ENCODE data around the gene BANP.
"Not testable (repeated sequence)": the region's sequence is repeated elsewhere in the genome, so short reads cannot be mapped to it uniquely, and the experiment has no call there.

The BANP gene

GRCh38 chr16:87966685-87967185 is 15.5 kb downstream of the BANP start:
- DNase-seq, result no peak

GRCh38 chr16:87968541-87968940 is 17.3 kb downstream of the BANP start:
- DNase-seq, result no peak

GRCh38 chr16:87970186-87970585 is 19.0 kb downstream of the BANP start:
- no peak for DNase-seq

- DNase-seq, result no peak
Observed at GRCh38 chr16:87971933-87972332, 20.7 kb downstream of the BANP start.

- no peak for DNase-seq
Observed at GRCh38 chr16:87973717-87974116, 22.5 kb downstream of the BANP start.

- no peak for DNase-seq
Observed at GRCh38 chr16:87974178-87974577, 22.9 kb downstream of the BANP start.

GRCh38 chr16:87976665-87977064 is 25.4 kb downstream of the BANP start:
- peak; percentile 39 for DNase-seq

- no peak for DNase-seq
Observed at GRCh38 chr16:87978127-87978526, 26.9 kb downstream of the BANP start.

GRCh38 chr16:87979352-87979751 is 28.1 kb downstream of the BANP start:
- no peak for DNase-seq

- DNase-seq, result not testable (repeated sequence)
Observed at GRCh38 chr16:87979911-87980630, 28.8 kb downstream of the BANP start.

- not testable (repeated sequence) for DNase-seq
Observed at GRCh38 chr16:87981376-87981775, 30.1 kb downstream of the BANP start.

GRCh38 chr16:87982581-87983041 is 31.4 kb downstream of the BANP start:
- DNase-seq, result no peak

GRCh38 chr16:87983072-87983736 is 32.0 kb downstream of the BANP start:
- DNase-seq, result not testable (repeated sequence)

GRCh38 chr16:87983737-87984097 is 32.5 kb downstream of the BANP start:
- DNase-seq, result peak; percentile 80

GRCh38 chr16:87984180-87984579 is 32.9 kb downstream of the BANP start:
- not testable (repeated sequence) for DNase-seq

GRCh38 chr16:87984632-87985267 is 33.5 kb downstream of the BANP start:
- DNase-seq, result no peak

- DNase-seq, result not testable (repeated sequence)
Observed at GRCh38 chr16:87985493-87985892, 34.3 kb downstream of the BANP start.

GRCh38 chr16:87986361-87986849 is 35.2 kb downstream of the BANP start:
- peak; percentile 83 for DNase-seq

- not testable (repeated sequence) for DNase-seq
Observed at GRCh38 chr16:87988596-87988995, 37.4 kb downstream of the BANP start.

GRCh38 chr16:87990254-87990653 is 39.0 kb downstream of the BANP start:
- DNase-seq, result not testable (repeated sequence)

- not testable (repeated sequence) for DNase-seq
Observed at GRCh38 chr16:87992142-87992541, 40.9 kb downstream of the BANP start.

GRCh38 chr16:87993901-87994300 is 42.7 kb downstream of the BANP start:
- peak; percentile 18 for DNase-seq

- DNase-seq, result no peak
Observed at GRCh38 chr16:87995644-87996043, 44.4 kb downstream of the BANP start.

All from suppressor macrophage treated with lipopolysaccharide for 4 hours (primary cell).